Measurements from ENCODE around the gene LENG1.
A peak's percentile ranks its signal among the peaks of the same experiment; 100 is the strongest.

LENG1 gene

GRCh38 chr19:54189145-54189734 is 29.7 kb upstream of the LENG1 start, which contains the start of gene MBOAT7:
Gene MBOAT7, minus strand, starts transcription at chr19:54189580. Its CDS starts 1,072 bp downstream, at chr19:54188508.
- peak in 1 of 2 donors; percentile 78 for DNase-seq
- H2BK5ac ChIP-seq (ENCODE audit: low read depth, low read length, poor library complexity), result peak within 1 kb of the TSS; percentile 97
- peak within 1 kb of the TSS; percentile 95 for H4K91ac ChIP-seq (ENCODE audit: low read depth, low read length)
- peak within 1 kb of the TSS; percentile 91 for H3K4ac ChIP-seq (ENCODE audit: low read depth, low read length)
- H3K27me3 ChIP-seq (ENCODE audit: insufficient read depth, low read length), result no peaks in the 10 kb centered on the region
- H3K18ac ChIP-seq (ENCODE audit: low read length), result peak within 1 kb of the TSS; percentile 98
- peak within 1 kb of the TSS; percentile 76 for H3K4me2 ChIP-seq (ENCODE audit: low read length)
- peak within 1 kb of the TSS; percentile 95 for H2AFZ ChIP-seq (ENCODE audit: insufficient read depth, low read length, poor library complexity)
- peak within 1 kb of the TSS; percentile 87 for H4K12ac ChIP-seq (ENCODE audit: low read depth, low read length)
- H3K36me3 ChIP-seq (ENCODE audit: control insufficient read depth in 1 of 2, insufficient read depth in 2 of 2, low read length in 2 of 2), result peaks cover 23 to 25% of the 10 kb centered on the region in 2 experiments
- no peaks in the 10 kb centered on the region for H3K9me3 ChIP-seq (ENCODE audit: insufficient read depth, low read depth, low read length)
- peak within 1 kb of the TSS; percentile 80 for H2AK5ac ChIP-seq (ENCODE audit: low read length)
- H3K4me1 ChIP-seq (ENCODE audit: control insufficient read depth in 1 of 2, insufficient read depth in 2 of 2, low read length in 2 of 2), result peaks cover 10% of the 10 kb centered on the region in 2 experiments
- H3K14ac ChIP-seq (ENCODE audit: low read length), result peak within 1 kb of the TSS; percentile 99
- H3K79me2 ChIP-seq (ENCODE audit: control insufficient read depth, insufficient read depth, low read length, poor library complexity), result peaks cover 26% of the 10 kb centered on the region
- H2BK120ac ChIP-seq (ENCODE audit: insufficient read depth, low read length, poor library complexity), result peak within 1 kb of the TSS; percentile 95
- H3K9ac ChIP-seq (ENCODE audit: low read length), result peak within 1 kb of the TSS; percentile 95
- no peak within 1 kb of the TSS for H3K23ac ChIP-seq (ENCODE audit: low read length)
- H3K4me3 ChIP-seq (ENCODE audit: low read depth, low read length), result peak within 1 kb of the TSS; percentile 95
- H2BK12ac ChIP-seq (ENCODE audit: low read length), result peak within 1 kb of the TSS; percentile 66
- H4K8ac ChIP-seq (ENCODE audit: low read depth, low read length), result peak within 1 kb of the TSS; percentile 95
- peaks cover 27% of the 10 kb centered on the region for H3K79me1 ChIP-seq (ENCODE audit: low read length)
- peak within 1 kb of the TSS; percentile 99 for H3K27ac ChIP-seq (ENCODE audit: low read depth, low read length)
- WGBS (ENCODE audit: extremely low coverage, insufficient coverage, insufficient read length), result no CpG with 5 or more reads among the region's 64 CpGs

- no peaks in the 10 kb centered on the region for H3K27me3 ChIP-seq (ENCODE audit: insufficient read depth, low read length)
- peak overlapping the region; percentile 92 for H2BK120ac ChIP-seq (ENCODE audit: insufficient read depth, low read length, poor library complexity)
- peaks cover 10% of the 10 kb centered on the region in 2 experiments for H3K4me1 ChIP-seq (ENCODE audit: control insufficient read depth in 1 of 2, insufficient read depth in 2 of 2, low read length in 2 of 2)
- H3K36me3 ChIP-seq (ENCODE audit: control insufficient read depth in 1 of 2, insufficient read depth in 2 of 2, low read length in 2 of 2), result peaks cover 28% of the 10 kb centered on the region in 2 experiments
- H3K79me1 ChIP-seq (ENCODE audit: low read length), result peaks cover 27% of the 10 kb centered on the region
- H2AFZ ChIP-seq (ENCODE audit: insufficient read depth, low read length, poor library complexity), result no peak overlapping the region
- H3K4me2 ChIP-seq (ENCODE audit: low read length), result peak overlapping the region; percentile 76
- H3K27ac ChIP-seq (ENCODE audit: low read depth, low read length), result peak overlapping the region; percentile 98
- no CpG with 5 or more reads among the region's 12 CpGs for WGBS (ENCODE audit: extremely low coverage, insufficient coverage, insufficient read length)
- no peak overlapping the region for H3K23ac ChIP-seq (ENCODE audit: low read length)
- H3K9me3 ChIP-seq (ENCODE audit: insufficient read depth, low read depth, low read length), result peaks cover under 1% of the 10 kb centered on the region
- H3K4ac ChIP-seq (ENCODE audit: low read depth, low read length), result peak overlapping the region; percentile 91
- H2BK12ac ChIP-seq (ENCODE audit: low read length), result no peak overlapping the region
- H3K14ac ChIP-seq (ENCODE audit: low read length), result peak overlapping the region; percentile 96
- peak overlapping the region; percentile 97 for H2BK5ac ChIP-seq (ENCODE audit: low read depth, low read length, poor library complexity)
- H3K9ac ChIP-seq (ENCODE audit: low read length), result peak overlapping the region; percentile 95
- H4K8ac ChIP-seq (ENCODE audit: low read depth, low read length), result peak overlapping the region; percentile 80
- peak overlapping the region; percentile 40 for H4K12ac ChIP-seq (ENCODE audit: low read depth, low read length)
- H3K18ac ChIP-seq (ENCODE audit: low read length), result peak overlapping the region; percentile 87
- H2AK5ac ChIP-seq (ENCODE audit: low read length), result peak overlapping the region; percentile 60
- peak in 1 of 2 donors; percentile 13 for DNase-seq
- peak overlapping the region; percentile 88 for H4K91ac ChIP-seq (ENCODE audit: low read depth, low read length)
- H3K4me3 ChIP-seq (ENCODE audit: low read depth, low read length), result peak overlapping the region; percentile 84
- H3K79me2 ChIP-seq (ENCODE audit: control insufficient read depth, insufficient read depth, low read length, poor library complexity), result peaks cover 26% of the 10 kb centered on the region
These were observed 28.8 kb upstream of the LENG1 start for GRCh38 chr19:54188215-54188871.

- Histone ChIP-seq H2BK120ac (ENCODE audit: insufficient read depth, low read length, poor library complexity) (no peak overlapping the region), H2BK12ac (ENCODE audit: low read length) (no peak overlapping the region), H4K8ac (ENCODE audit: low read depth, low read length) (no peak overlapping the region), H3K4me3 (ENCODE audit: low read depth, low read length) (no peak overlapping the region), H2BK5ac (ENCODE audit: low read depth, low read length, poor library complexity) (no peak overlapping the region), H2AFZ (ENCODE audit: insufficient read depth, low read length, poor library complexity) (no peak overlapping the region), H2AK5ac (ENCODE audit: low read length) (no peak overlapping the region), H3K9ac (ENCODE audit: low read length) (no peak overlapping the region), H3K27ac (ENCODE audit: low read depth, low read length) (no peak overlapping the region), H3K14ac (ENCODE audit: low read length) (no peak overlapping the region), H3K36me3 (ENCODE audit: control insufficient read depth in 1 of 2, insufficient read depth in 2 of 2, low read length in 2 of 2) (peaks cover 26 to 28% of the 10 kb centered on the region in 2 experiments), H3K79me2 (ENCODE audit: control insufficient read depth, insufficient read depth, low read length, poor library complexity) (peaks cover 24% of the 10 kb centered on the region), H3K4me2 (ENCODE audit: low read length) (no peak overlapping the region), H3K9me3 (ENCODE audit: insufficient read depth, low read depth, low read length) (peaks cover 2% of the 10 kb centered on the region), H4K12ac (ENCODE audit: low read depth, low read length) (no peak overlapping the region), H3K79me1 (ENCODE audit: low read length) (peaks cover 27% of the 10 kb centered on the region), H4K91ac (ENCODE audit: low read depth, low read length) (no peak overlapping the region), H3K27me3 (ENCODE audit: insufficient read depth, low read length) (no peaks in the 10 kb centered on the region), H3K4me1 (ENCODE audit: control insufficient read depth in 1 of 2, insufficient read depth in 2 of 2, low read length in 2 of 2) (peaks cover 6 to 7% of the 10 kb centered on the region in 2 experiments), H3K23ac (ENCODE audit: low read length) (no peak overlapping the region), H3K18ac (ENCODE audit: low read length) (no peak overlapping the region), H3K4ac (ENCODE audit: low read depth, low read length) (peak overlapping the region; percentile 1)
- no CpG with 5 or more reads among the region's 11 CpGs for WGBS (ENCODE audit: extremely low coverage, insufficient coverage, insufficient read length)
- no peak for DNase-seq
These were observed 27.4 kb upstream of the LENG1 start for GRCh38 chr19:54186934-54187381.

DNA sequence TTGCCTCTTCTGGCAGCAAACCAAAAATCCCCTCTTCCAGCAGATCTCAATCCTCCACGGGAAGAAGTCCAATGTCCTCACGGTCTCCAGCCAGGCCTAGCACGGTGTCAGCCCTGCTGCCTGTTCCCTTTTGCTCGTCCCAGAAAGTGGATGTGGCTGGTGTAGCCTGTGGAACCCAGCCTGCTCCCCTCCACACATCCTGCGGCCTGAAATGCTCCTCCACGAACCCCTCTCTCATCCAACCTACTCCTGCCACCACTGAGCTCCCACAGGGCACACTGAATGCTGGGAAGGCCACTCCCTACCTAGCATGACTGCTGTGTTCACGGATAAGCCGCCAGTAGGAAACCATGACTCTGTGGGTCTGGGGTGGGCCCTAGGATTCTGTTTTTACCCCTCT is 26.8 kb upstream of the LENG1 start:
- Histone ChIP-seq H2BK12ac (ENCODE audit: low read length) (no peak overlapping the region), H2AFZ (ENCODE audit: insufficient read depth, low read length, poor library complexity) (no peak overlapping the region), H3K23ac (ENCODE audit: low read length) (no peak overlapping the region), H4K8ac (ENCODE audit: low read depth, low read length) (no peak overlapping the region), H3K36me3 (ENCODE audit: control insufficient read depth in 1 of 2, insufficient read depth in 2 of 2, low read length in 2 of 2) (peaks cover 27 to 29% of the 10 kb centered on the region in 2 experiments), H4K12ac (ENCODE audit: low read depth, low read length) (no peak overlapping the region), H3K27me3 (ENCODE audit: insufficient read depth, low read length) (no peaks in the 10 kb centered on the region), H3K79me1 (ENCODE audit: low read length) (peaks cover 23% of the 10 kb centered on the region), H2BK120ac (ENCODE audit: insufficient read depth, low read length, poor library complexity) (no peak overlapping the region), H3K14ac (ENCODE audit: low read length) (no peak overlapping the region), H3K9me3 (ENCODE audit: insufficient read depth, low read depth, low read length) (peaks cover 2% of the 10 kb centered on the region), H2AK5ac (ENCODE audit: low read length) (no peak overlapping the region), H3K9ac (ENCODE audit: low read length) (no peak overlapping the region), H3K79me2 (ENCODE audit: control insufficient read depth, insufficient read depth, low read length, poor library complexity) (peaks cover 19% of the 10 kb centered on the region), H3K4ac (ENCODE audit: low read depth, low read length) (no peak overlapping the region), H3K4me2 (ENCODE audit: low read length) (no peak overlapping the region), H3K27ac (ENCODE audit: low read depth, low read length) (no peak overlapping the region), H3K4me1 (ENCODE audit: control insufficient read depth in 1 of 2, insufficient read depth in 2 of 2, low read length in 2 of 2) (peaks cover 3 to 4% of the 10 kb centered on the region in 2 experiments), H3K4me3 (ENCODE audit: low read depth, low read length) (no peak overlapping the region), H2BK5ac (ENCODE audit: low read depth, low read length, poor library complexity) (no peak overlapping the region), H3K18ac (ENCODE audit: low read length) (no peak overlapping the region), H4K91ac (ENCODE audit: low read depth, low read length) (no peak overlapping the region)
- no CpG with 5 or more reads among the region's 8 CpGs for WGBS (ENCODE audit: extremely low coverage, insufficient coverage, insufficient read length)
- DNase-seq, result no peak
